Ovary (tissue), 9 donors: ENCODE results near the gene SLC31A1. TPM values are rescaled to one million over a fixed set of nuclear protein-coding genes. Genes with fewer than 3 reads are reported as not detected.

Experiments
- DNase-seq, 5 donors: peaks; one replicate each; pipeline ENCODE4 v3.0.0-alpha.2; 2019 to 2020
- H3K27ac ChIP-seq, 2 donors: fragments of 200-600 bp; one replicate each; pipeline versions ENCODE4 v1.5.1 to v1.8.0; 2019 to 2022
- H3K27me3 ChIP-seq: fragments of 200-600 bp; one replicate; pipeline ENCODE4 v1.8.0; 2022
- H3K36me3 ChIP-seq: fragments of 200-600 bp; sonication (generic); one replicate; pipeline ENCODE4 v1.5.1; 2019
- H3K4me1 ChIP-seq: one replicate; pipeline ENCODE4 v1.8.1; 2013; ENCODE audit warnings: mild to moderate bottlenecking, moderate library complexity; ENCODE audit not compliant: insufficient read depth
- H3K4me3 ChIP-seq: fragments of 200-600 bp; sonication (generic); one replicate; pipeline ENCODE4 v1.5.1; 2017
- H3K9me3 ChIP-seq, 2 donors: fragments of 200-600 bp in 1 of 2; sonication (generic) in 1 of 2; one replicate each; pipeline versions ENCODE4 v1.5.1 to v1.8.1; 2013 to 2019; ENCODE audit warnings: mild to moderate bottlenecking in 1 of 2, moderate library complexity in 1 of 2
- EP300 ChIP-seq: sonication (generic); formaldehyde crosslinking; IDR thresholded peaks from one replicate; pipeline ENCODE4 v1.6.1; 2017; ENCODE audit warnings: antibody characterized with exemption
- POLR2A ChIP-seq: fragments of 450-650 bp; IDR thresholded peaks from one replicate; pipeline ENCODE4 v1.6.1; 2017; ENCODE audit warnings: antibody characterized with exemption, mild to moderate bottlenecking, moderate library complexity
- WGBS, 3 donors: extraction: QIAGEN DNeasy Blood & Tissue Kit in 1 of 3; methylation state at CpG; one replicate each; pipeline versions ENCODE4 v1.1.5 to v1.1.7; 2013 to 2017; 5-methylcytosine and 5-hydroxymethylcytosine counted together
- intact Hi-C, 4 donors: fragments of 100-400 bp; cut with DNase I; formaldehyde crosslinking; loops; one replicate each; pipeline versions ENCODE4 v1.11.0 to v1.15.1; 2022 to 2023
- polyA plus RNA-seq, 2 donors: library from polyadenylated mRNA; stranded (reverse); fragments of 200-250 nt in 1 of 2; fragments of 350-450 nt in 1 of 2; fragmentation: Illumina TruSeq in 1 of 2; extraction: RNeasy Lipid Tissue Mini Kit (QIAGEN cat#74804) in 1 of 2; gene quantifications; one replicate each; pipeline ENCODE4 v1.2.3, GENCODE V29; 2013 to 2014
- total RNA-seq, 7 donors: library from RNA; depleted of rRNA in 2 of 7; stranded (reverse); fragments of >200 nt in 2 of 7; fragmentation: NEBNext Ultra II Directional in 3 of 7; extraction: Animal tissue kit (Norgen Biotek cat#: 25700) in 3 of 7; gene quantifications; one replicate each; pipeline versions ENCODE4 v1.1.0 to v1.2.4, GENCODE V29; 2016 to 2023
- TF ChIP-seq, protein P1 (sequence below), 3 donors: fragments of 450-650 bp in 2 of 3; fragments of 200-600 bp in 1 of 3; IDR thresholded peaks; one replicate each; pipeline versions ENCODE4 v1.5.1 to v1.8.0; 2016 to 2022; ENCODE audit warnings: antibody characterized with exemption in 3 of 3, mild to moderate bottlenecking in 1 of 3
- donor health status: DM: no; HTN: no; CAD: no; lungs with moderate emphysema.
- donor health status: DM: no; HTN: no; CAD: no.
- donor health status: Bipolar disorder and iron deficiency.
- donor health status: DM: yes; HTN: yes; CAD: no.
- donor health status: DM: no; HTN: no; CAD: no.
- donor health status: DM: yes; HTN: yes; CAD: no.

SLC31A1 gene
- total and polyA plus RNA-seq, 9 donors = 5.3 to 24.1 (median 12.5) TPM

GRCh38 chr9:113210815-113211214 lies 10.5 kb upstream of the SLC31A1 start:
- intact Hi-C loops = no loop called here
- Histone ChIP-seq H3K4me3 (no peak overlapping the region), H3K27ac (no peak overlapping the region), H3K4me1 (no peaks in the 10 kb centered on the region), H3K9me3 (no peaks in the 10 kb centered on the region), H3K27me3 (no peaks in the 10 kb centered on the region), H3K36me3 (no peaks in the 10 kb centered on the region)
- TF ChIP-seq, protein P1, sequence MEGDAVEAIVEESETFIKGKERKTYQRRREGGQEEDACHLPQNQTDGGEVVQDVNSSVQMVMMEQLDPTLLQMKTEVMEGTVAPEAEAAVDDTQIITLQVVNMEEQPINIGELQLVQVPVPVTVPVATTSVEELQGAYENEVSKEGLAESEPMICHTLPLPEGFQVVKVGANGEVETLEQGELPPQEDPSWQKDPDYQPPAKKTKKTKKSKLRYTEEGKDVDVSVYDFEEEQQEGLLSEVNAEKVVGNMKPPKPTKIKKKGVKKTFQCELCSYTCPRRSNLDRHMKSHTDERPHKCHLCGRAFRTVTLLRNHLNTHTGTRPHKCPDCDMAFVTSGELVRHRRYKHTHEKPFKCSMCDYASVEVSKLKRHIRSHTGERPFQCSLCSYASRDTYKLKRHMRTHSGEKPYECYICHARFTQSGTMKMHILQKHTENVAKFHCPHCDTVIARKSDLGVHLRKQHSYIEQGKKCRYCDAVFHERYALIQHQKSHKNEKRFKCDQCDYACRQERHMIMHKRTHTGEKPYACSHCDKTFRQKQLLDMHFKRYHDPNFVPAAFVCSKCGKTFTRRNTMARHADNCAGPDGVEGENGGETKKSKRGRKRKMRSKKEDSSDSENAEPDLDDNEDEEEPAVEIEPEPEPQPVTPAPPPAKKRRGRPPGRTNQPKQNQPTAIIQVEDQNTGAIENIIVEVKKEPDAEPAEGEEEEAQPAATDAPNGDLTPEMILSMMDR (IDR thresholded peaks at IDR 0.05) = no peak
- TF ChIP-seq EP300 (no peak), POLR2A (no peak)
- DNase-seq = no peak
- 92 to 96% (median 93%) methylated on average over 10 of the region's 10 CpGs for WGBS, 3 donors

- WGBS, 3 donors = 77 to 87% (median 82%) methylated on average over 3 of the region's 3 CpGs
- no peak overlapping the region for H3K4me3 ChIP-seq
- intact Hi-C loops = no loop called here
- H3K9me3 ChIP-seq = no peaks in the 10 kb centered on the region
- no peaks in the 10 kb centered on the region for H3K36me3 ChIP-seq
- TF ChIP-seq, protein P1 (IDR thresholded peaks at IDR 0.05) = no peak
- no peak for TF ChIP-seq POLR2A
- no peak for TF ChIP-seq EP300
- H3K27me3 ChIP-seq = no peaks in the 10 kb centered on the region
- no peak for DNase-seq
- no peak overlapping the region for H3K27ac ChIP-seq
- H3K4me1 ChIP-seq = no peaks in the 10 kb centered on the region
These were observed 6.2 kb upstream of the SLC31A1 start for GRCh38 chr9:113215132-113215531.

DNA sequence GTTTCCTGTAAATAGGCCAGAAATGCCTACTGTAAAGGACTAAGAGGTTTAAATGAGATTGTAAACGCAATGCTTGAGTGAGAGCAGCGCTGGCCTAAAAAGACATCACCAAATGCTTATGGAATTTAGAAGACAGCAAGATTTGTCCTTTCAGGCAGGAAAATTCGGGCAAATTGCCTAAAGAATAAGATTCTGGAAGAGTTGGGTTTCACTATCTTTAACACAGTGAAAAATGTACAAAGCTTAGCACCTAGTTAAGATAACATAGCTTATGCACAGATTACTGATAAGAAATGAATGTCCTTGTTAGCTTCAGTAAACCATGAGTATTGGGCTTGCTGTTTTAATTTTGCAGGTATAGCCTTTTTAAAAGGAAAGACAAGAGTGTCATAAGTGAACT lies 4.9 kb upstream of the SLC31A1 start:
- Histone ChIP-seq H3K36me3 (no peaks in the 10 kb centered on the region), H3K4me3 (no peak overlapping the region), H3K9me3 (no peaks in the 10 kb centered on the region), H3K4me1 (peaks cover 1% of the 10 kb centered on the region), H3K27ac (no peak overlapping the region), H3K27me3 (no peaks in the 10 kb centered on the region)
- TF ChIP-seq, protein P1 (IDR thresholded peaks at IDR 0.05) = no peak
- no peak for TF ChIP-seq POLR2A
- TF ChIP-seq EP300 = no peak
- 87 to 88% (median 88%) methylated on average over 3 of the region's 3 CpGs for WGBS, 3 donors
- no peak for DNase-seq
- intact Hi-C loops = no loop called here

GRCh38 chr9:113219186-113219936 lies 2.0 kb upstream of the SLC31A1 start:
- Histone ChIP-seq H3K9me3 (no peaks in the 10 kb centered on the region), H3K36me3 (no peaks in the 10 kb centered on the region), H3K27me3 (no peaks in the 10 kb centered on the region), H3K4me3 (no peak overlapping the region), H3K27ac (no peak overlapping the region), H3K4me1 (peaks cover 8% of the 10 kb centered on the region)
- no peak for TF ChIP-seq EP300
- no peak for DNase-seq
- intact Hi-C loops = no loop called here
- WGBS, 3 donors = 77 to 86% (median 81%) methylated on average over 3 of the region's 3 CpGs

GRCh38 chr9:113219969-113220368 lies 1.4 kb upstream of the SLC31A1 start:
- intact Hi-C loops = no loop called here
- H3K9me3 ChIP-seq = no peaks in the 10 kb centered on the region
- no peaks in the 10 kb centered on the region for H3K36me3 ChIP-seq
- no peak for DNase-seq
- TF ChIP-seq, protein P1 (IDR thresholded peaks at IDR 0.05) = no peak
- TF ChIP-seq EP300 = no peak
- no peak for TF ChIP-seq POLR2A
- H3K27me3 ChIP-seq = no peaks in the 10 kb centered on the region
- H3K27ac ChIP-seq = no peak overlapping the region
- H3K4me1 ChIP-seq = peaks cover 8% of the 10 kb centered on the region
- WGBS, 3 donors = 24 to 55% (median 27%) methylated on average over 1 of the region's 1 CpG
- H3K4me3 ChIP-seq = peak overlapping the region; percentile 53
